B cell (primary cell): Measurements from ENCODE around the gene RPUSD3.

ENCODE experiments used
- CTCF ChIP-seq: fragments of 200-600 bp; IDR thresholded peaks from one replicate; pipeline ENCODE4 v1.8.0; 2022; ENCODE audit warnings: antibody characterized with exemption, mild to moderate bottlenecking
- EZH2 ChIP-seq: IDR thresholded peaks from 2 replicates; pipeline ENCODE4 v1.6.1; 2012; ENCODE audit warnings: borderline replicate concordance, low read depth, mild to moderate bottlenecking, moderate library complexity, low read length; ENCODE audit not compliant: insufficient read depth, poor library complexity, severe bottlenecking

GRCh38 chr3:9834520-9835380 is 9.1 kb downstream of the RPUSD3 start:
- TF ChIP-seq CTCF, result no peak
- TF ChIP-seq EZH2, result no peak
